Mesenchymal stem cell (in vitro differentiated cells and primary cell): ENCODE data around the gene EDN3.
"Not testable (repeated sequence)": the region's sequence is repeated elsewhere in the genome, so short reads cannot be mapped to it uniquely, and the experiment has no call there.

Source experiments
- DNase-seq: peaks from one replicate; pipeline ENCODE4 v3.0.0-alpha.2; 2013
- H2AFZ ChIP-seq: one replicate; pipeline ENCODE4 v1.6.1; 2013; ENCODE audit warnings: low read depth, mild to moderate bottlenecking, control low read depth, inconsistent platforms, low read length, moderate library complexity
- H2AK5ac ChIP-seq: 2 replicates; pipeline ENCODE4 v1.6.1; 2013; ENCODE audit warnings: low read length, moderate library complexity, mild to moderate bottlenecking, inconsistent platforms; ENCODE audit not compliant: severe bottlenecking
- H2BK120ac ChIP-seq: one replicate; pipeline ENCODE4 v1.6.1; 2013; ENCODE audit warnings: low read depth, mild to moderate bottlenecking, inconsistent platforms, low read length, moderate library complexity
- H2BK12ac ChIP-seq, 2 experiments: one replicate each; pipeline ENCODE4 v1.6.1; 2013; ENCODE audit warnings: inconsistent platforms in 2 of 2, low read length in 2 of 2, mild to moderate bottlenecking in 2 of 2, moderate library complexity in 2 of 2, control low read depth in 1 of 2
- H2BK15ac ChIP-seq: one replicate; pipeline ENCODE4 v1.6.1; 2013; ENCODE audit warnings: mild to moderate bottlenecking, low read depth, inconsistent platforms; ENCODE audit not compliant: poor library complexity, severe bottlenecking
- H2BK5ac ChIP-seq: 2 replicates; pipeline ENCODE4 v1.6.1; 2013; ENCODE audit warnings: low read depth, mild to moderate bottlenecking, low read length, control low read depth, inconsistent platforms; ENCODE audit not compliant: poor library complexity, severe bottlenecking
- H3K14ac ChIP-seq, 2 experiments: one replicate each; pipeline ENCODE4 v1.6.1; 2013; ENCODE audit warnings: inconsistent platforms in 2 of 2, low read length in 2 of 2, control low read depth in 1 of 2, mild to moderate bottlenecking in 1 of 2, moderate library complexity in 1 of 2
- H3K18ac ChIP-seq, 2 experiments: one replicate each; pipeline ENCODE4 v1.6.1; 2013; ENCODE audit warnings: inconsistent platforms in 2 of 2, low read length in 2 of 2, control low read depth in 1 of 2, low read depth in 1 of 2, mild to moderate bottlenecking in 1 of 2
- H3K23ac ChIP-seq, 2 experiments: one replicate each; pipeline ENCODE4 v1.6.1; 2013; ENCODE audit warnings: inconsistent platforms in 2 of 2, low read length in 2 of 2, mild to moderate bottlenecking in 2 of 2, moderate library complexity in 2 of 2, control low read depth in 1 of 2
- H3K27ac ChIP-seq: 2 replicates; pipeline ENCODE4 v1.5.1; 2013; ENCODE audit warnings: mild to moderate bottlenecking, moderate library complexity, low read length, control low read depth, inconsistent platforms; ENCODE audit not compliant: poor library complexity, severe bottlenecking
- H3K27me3 ChIP-seq, 2 experiments: 2 replicates each; pipeline versions ENCODE4 v1.6.1 to v1.7.0; 2013; ENCODE audit warnings: low read length in 2 of 2, mild to moderate bottlenecking in 2 of 2, moderate library complexity in 2 of 2, control low read depth in 1 of 2, inconsistent platforms in 1 of 2; ENCODE audit not compliant: control insufficient read depth in 1 of 2, insufficient read depth in 1 of 2
- H3K36me3 ChIP-seq, 2 experiments: 2 replicates each; pipeline versions ENCODE4 v1.6.1 to v1.7.0; 2013; ENCODE audit warnings: low read length in 2 of 2, control low read depth in 1 of 2, inconsistent platforms in 1 of 2, low read depth in 1 of 2, mild to moderate bottlenecking in 1 of 2; ENCODE audit not compliant: insufficient read depth in 2 of 2, control insufficient read depth in 1 of 2
- H3K4ac ChIP-seq, 2 experiments: one replicate each; pipeline ENCODE4 v1.6.1; 2013; ENCODE audit warnings: inconsistent platforms in 2 of 2, low read length in 2 of 2, mild to moderate bottlenecking in 2 of 2, moderate library complexity in 2 of 2, control low read depth in 1 of 2, low read depth in 1 of 2
- H3K4me1 ChIP-seq: 2 replicates; pipeline ENCODE4 v1.6.1; 2013; ENCODE audit warnings: low read depth, low read length, control low read depth; ENCODE audit not compliant: control insufficient read depth, insufficient read depth
- H3K4me2 ChIP-seq: 2 replicates; pipeline ENCODE4 v1.6.1; 2013; ENCODE audit warnings: low read length, mild to moderate bottlenecking, inconsistent platforms; ENCODE audit not compliant: poor library complexity, severe bottlenecking
- H3K4me3 ChIP-seq, 2 experiments: 2 replicates each; pipeline versions ENCODE4 v1.5.1 to v1.7.0; 2013; ENCODE audit warnings: low read length in 2 of 2, mild to moderate bottlenecking in 2 of 2, control low read depth in 1 of 2, low read depth in 1 of 2; ENCODE audit not compliant: insufficient read depth in 1 of 2
- H3K79me1 ChIP-seq: replicated peaks from 2 replicates; pipeline ENCODE4 v1.6.1; 2013; ENCODE audit warnings: mild to moderate bottlenecking, control low read depth, low read length, inconsistent platforms; ENCODE audit not compliant: poor library complexity, severe bottlenecking
- H3K9ac ChIP-seq: 2 replicates; pipeline ENCODE4 v1.7.0; 2013; ENCODE audit warnings: mild to moderate bottlenecking, low read length, moderate library complexity
- H3K9me3 ChIP-seq: 2 replicates; pipeline ENCODE4 v1.7.0; 2013; ENCODE audit warnings: mild to moderate bottlenecking, low read length; ENCODE audit not compliant: control insufficient read depth
- H4K8ac ChIP-seq: one replicate; pipeline ENCODE4 v1.6.1; 2013; ENCODE audit warnings: inconsistent platforms, mild to moderate bottlenecking, low read length, moderate library complexity
- H4K91ac ChIP-seq: one replicate; pipeline ENCODE4 v1.6.1; 2013; ENCODE audit warnings: mild to moderate bottlenecking, low read length, inconsistent platforms
- WGBS: methylation state at CpG from one replicate; pipeline ENCODE4 v1.1.7; 2013; ENCODE audit warnings: mixed read lengths; 5-methylcytosine and 5-hydroxymethylcytosine counted together

Gene EDN3

DNA sequence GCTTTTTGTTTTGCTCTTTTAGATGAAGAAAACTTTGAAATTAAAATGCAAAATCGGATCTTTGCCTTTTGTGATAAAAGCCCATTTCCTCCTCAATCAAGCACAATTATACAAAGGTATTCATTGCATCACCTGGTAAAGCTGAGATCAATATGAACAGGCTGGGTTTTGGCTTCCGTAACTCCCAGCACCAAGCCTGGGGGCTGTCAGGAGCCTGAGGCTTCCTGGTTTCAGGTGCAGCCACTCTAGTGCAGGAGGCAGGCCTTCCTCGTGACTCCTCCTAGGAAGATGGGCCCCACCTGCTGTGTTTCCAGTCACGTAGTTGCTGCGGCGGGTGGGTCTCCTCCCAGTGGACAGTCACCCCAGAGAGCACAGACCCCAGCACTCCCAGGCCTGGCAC, 54.0 kb downstream of the EDN3 start:
- Histone ChIP-seq H3K18ac (no peak overlapping the region), H3K27me3 (peaks cover 0 to 20% of the 10 kb centered on the region in 2 experiments), H4K91ac (no peak overlapping the region), H3K79me1 (no peaks in the 10 kb centered on the region), H3K4me1 (no peaks in the 10 kb centered on the region), H3K4me2 (no peak overlapping the region), H3K4me3 (no peak overlapping the region), H3K9ac (no peak overlapping the region), H3K14ac (no peak overlapping the region), H2BK5ac (no peak overlapping the region), H2AFZ (no peak overlapping the region), H2BK12ac (no peak overlapping the region), H3K23ac (no peak overlapping the region), H2AK5ac (no peak overlapping the region), H4K8ac (no peak overlapping the region), H3K27ac (no peak overlapping the region), H3K9me3 (no peaks in the 10 kb centered on the region), H2BK120ac (no peak overlapping the region), H3K4ac (no peak overlapping the region), H3K36me3 (no peaks in the 10 kb centered on the region), H2BK15ac (no peak overlapping the region)
- 73% methylated on average over 6 of the region's 6 CpGs for WGBS
- DNase-seq = no peak

DNA sequence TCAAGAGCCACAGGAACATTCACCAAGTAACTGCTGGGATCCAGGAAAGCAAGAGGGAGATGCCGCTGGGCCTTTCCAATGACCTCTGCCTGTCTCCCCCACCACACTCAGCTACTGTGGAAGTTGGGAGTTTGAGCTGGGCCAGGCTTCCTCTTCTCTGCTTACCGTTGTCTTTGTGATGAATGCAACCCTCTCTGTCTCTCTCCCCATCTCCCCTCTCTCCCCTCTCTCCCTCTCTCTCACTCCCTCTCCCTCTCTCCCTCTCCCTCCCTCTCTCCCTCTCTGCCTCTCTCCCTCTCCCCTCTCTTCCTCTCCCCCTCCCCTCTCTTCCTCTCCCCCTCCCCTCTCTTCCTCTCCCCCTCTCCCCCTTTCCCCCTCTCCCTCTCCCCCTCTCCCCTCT, 54.8 kb downstream of the EDN3 start:
- Histone ChIP-seq H3K4me2 (no peak overlapping the region), H3K4ac (no peak overlapping the region), H4K8ac (no peak overlapping the region), H3K18ac (no peak overlapping the region), H2AFZ (no peak overlapping the region), H3K27ac (no peak overlapping the region), H3K9ac (no peak overlapping the region), H2BK120ac (no peak overlapping the region), H2AK5ac (no peak overlapping the region), H3K14ac (no peak overlapping the region), H2BK5ac (no peak overlapping the region), H3K79me1 (no peaks in the 10 kb centered on the region), H3K4me3 (no peak overlapping the region), H3K4me1 (no peaks in the 10 kb centered on the region), H3K9me3 (no peaks in the 10 kb centered on the region), H3K23ac (no peak overlapping the region), H3K27me3 (peaks cover 0 to 24% of the 10 kb centered on the region in 2 experiments), H4K91ac (no peak overlapping the region), H3K36me3 (no peaks in the 10 kb centered on the region), H2BK12ac (no peak overlapping the region), H2BK15ac (no peak overlapping the region)
- DNase-seq = no peak
- 83% methylated on average over 2 of the region's 2 CpGs for WGBS

DNA sequence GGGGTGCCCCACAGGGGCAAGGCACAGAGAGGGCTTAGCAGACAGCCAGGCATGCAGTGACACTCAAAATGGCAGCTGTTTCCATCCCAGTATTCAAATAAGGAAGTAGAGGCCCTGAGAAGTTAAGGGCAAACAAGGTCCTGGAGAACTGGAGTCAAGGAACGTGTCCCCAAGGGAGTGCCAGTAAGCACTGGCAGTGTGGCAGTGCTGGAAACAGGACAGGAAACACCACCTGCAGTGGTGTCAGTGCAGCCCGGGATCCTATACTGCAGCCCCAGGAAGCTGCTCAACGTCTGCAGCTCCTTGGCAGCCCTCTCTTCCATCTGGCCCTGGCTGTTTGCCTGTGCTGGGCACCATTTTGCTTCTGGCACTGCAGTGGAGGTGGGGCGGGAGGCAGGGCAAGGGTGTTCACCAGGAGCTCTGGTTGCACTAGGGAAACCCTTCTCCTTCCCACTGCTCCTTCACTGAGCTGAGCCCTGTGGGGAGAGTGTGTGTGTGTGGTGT, 56.3 kb downstream of the EDN3 start:
- H2BK12ac ChIP-seq = no peak overlapping the region
- H3K9me3 ChIP-seq = no peaks in the 10 kb centered on the region
- no peak overlapping the region for H3K4me3 ChIP-seq
- H3K79me1 ChIP-seq = no peaks in the 10 kb centered on the region
- H3K18ac ChIP-seq = no peak overlapping the region
- H3K14ac ChIP-seq = no peak overlapping the region
- no peak overlapping the region for H2AFZ ChIP-seq
- no peak overlapping the region for H4K91ac ChIP-seq
- no peak overlapping the region for H3K23ac ChIP-seq
- H2BK5ac ChIP-seq = no peak overlapping the region
- no peak for DNase-seq
- H2BK15ac ChIP-seq = no peak overlapping the region
- no peak overlapping the region for H2AK5ac ChIP-seq
- no peak overlapping the region for H3K4me2 ChIP-seq
- H3K4me1 ChIP-seq = no peaks in the 10 kb centered on the region
- H3K27ac ChIP-seq = no peak overlapping the region
- H3K36me3 ChIP-seq = no peaks in the 10 kb centered on the region
- H3K9ac ChIP-seq = no peak overlapping the region
- H4K8ac ChIP-seq = no peak overlapping the region
- no peak overlapping the region for H3K4ac ChIP-seq
- peaks cover 0 to 37% of the 10 kb centered on the region in 2 experiments for H3K27me3 ChIP-seq
- no peak overlapping the region for H2BK120ac ChIP-seq
- 48% methylated on average over 4 of the region's 4 CpGs for WGBS

DNA sequence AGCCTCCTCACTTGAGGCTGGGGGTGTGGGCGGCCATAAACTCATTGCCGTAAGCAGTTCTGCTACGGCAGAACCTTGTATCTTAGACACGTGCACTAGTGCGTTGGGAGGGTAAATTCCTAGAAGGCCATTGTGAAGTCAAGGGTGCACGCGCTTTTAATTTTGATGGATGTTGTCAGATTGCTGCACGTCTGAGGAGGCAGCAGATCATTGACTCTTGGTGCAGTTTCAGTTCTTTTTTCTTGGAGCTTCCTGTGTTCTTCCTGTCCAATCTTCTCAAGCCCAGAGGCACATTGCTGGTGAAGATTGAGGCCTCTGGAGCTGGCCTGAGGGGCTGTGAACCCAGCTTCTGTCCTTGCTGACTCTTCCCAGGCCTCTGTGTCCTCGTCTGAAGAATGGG, 58.4 kb downstream of the EDN3 start:
- WGBS = 20% methylated on average over 1 of the region's 9 CpGs
- H3K27ac ChIP-seq, DNase-seq, H3K14ac ChIP-seq, H4K8ac ChIP-seq, H2BK120ac ChIP-seq, H3K9ac ChIP-seq, H3K4me2 ChIP-seq, H2BK15ac ChIP-seq, H3K4me1 ChIP-seq, H3K18ac ChIP-seq, H3K9me3 ChIP-seq, H2AFZ ChIP-seq, H4K91ac ChIP-seq, H3K23ac ChIP-seq, H3K79me1 ChIP-seq, H3K4me3 ChIP-seq, H2AK5ac ChIP-seq, H2BK12ac ChIP-seq, H2BK5ac ChIP-seq, H3K4ac ChIP-seq, H3K36me3 ChIP-seq: not testable (repeated sequence)
- H3K27me3 ChIP-seq = peaks cover 0 to 40% of the 10 kb centered on the region in 2 experiments
